Measurements from ENCODE around the gene FHOD1. TPM values are rescaled to one million over a fixed set of nuclear protein-coding genes. Genes with fewer than 3 reads are reported as not detected.

The FHOD1 gene
- total RNA-seq, 1 experiment from 2014 or later: 30.4 TPM

DNA sequence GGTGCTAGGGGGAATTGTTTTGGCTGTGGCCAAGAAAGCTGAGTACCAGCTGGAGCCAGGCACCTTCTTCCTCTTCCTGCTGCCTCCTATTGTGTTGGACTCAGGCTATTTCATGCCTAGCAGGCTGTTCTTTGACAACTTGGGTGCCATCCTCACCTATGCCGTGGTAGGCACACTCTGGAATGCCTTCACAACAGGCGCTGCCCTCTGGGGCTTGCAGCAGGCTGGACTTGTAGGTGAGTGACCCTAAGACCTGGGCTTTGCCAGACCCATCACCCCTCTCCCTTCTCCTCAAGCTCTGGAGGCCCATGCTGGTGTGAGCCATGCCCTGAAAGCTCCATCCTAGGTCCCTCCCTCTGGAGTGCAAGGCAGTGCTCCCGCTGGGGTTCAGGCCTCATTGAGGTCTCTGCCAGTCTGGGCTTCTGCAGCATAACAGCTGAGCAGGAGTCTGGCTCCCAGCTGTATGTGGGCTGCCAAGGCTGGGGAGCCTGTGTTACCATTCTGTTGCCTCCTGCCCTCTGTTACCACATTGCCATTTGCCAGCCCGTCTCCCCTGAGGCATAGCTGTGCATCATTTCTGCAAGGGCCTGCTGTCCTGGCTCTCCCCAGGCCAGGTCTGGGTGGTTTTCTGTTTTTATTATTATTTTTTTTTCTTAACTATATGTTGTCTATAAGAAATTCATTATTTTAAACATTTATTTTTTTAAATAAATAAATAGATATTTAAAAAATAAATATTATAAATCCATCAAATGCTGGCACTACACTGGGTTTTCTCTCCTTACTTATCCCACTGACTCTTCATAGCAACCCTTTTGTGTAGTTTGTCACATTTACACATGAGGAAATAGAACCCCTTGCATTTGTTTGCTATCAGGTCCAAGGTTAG, 5.6 kb upstream of the FHOD1 start:
- no peak for DNase-seq (ENCODE audit: extremely low read depth, low read depth)

DNA sequence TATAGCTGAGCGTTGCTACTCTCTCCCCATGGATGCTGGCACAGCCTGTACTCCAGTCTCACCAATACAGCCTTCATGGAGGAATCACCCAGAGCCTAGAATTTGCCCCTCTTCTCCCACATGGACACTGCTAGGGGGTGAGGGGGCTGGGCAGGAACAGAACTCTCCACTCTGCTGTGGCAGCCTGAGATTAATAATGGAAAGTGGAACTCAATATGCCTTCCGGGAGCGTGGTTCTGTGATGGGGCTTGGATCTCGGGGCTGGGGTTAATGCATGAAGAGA, 2.7 kb upstream of the FHOD1 start:
- no peak for DNase-seq (ENCODE audit: extremely low read depth, low read depth)

- no peak for DNase-seq (ENCODE audit: extremely low read depth, low read depth)
Observed at GRCh38 chr16:67249178-67250044, 2.1 kb upstream of the FHOD1 start.

- DNase-seq (ENCODE audit: extremely low read depth, low read depth): no peak
Observed at GRCh38 chr16:67248401-67249177, 1.3 kb upstream of the FHOD1 start, which contains the start of gene SLC9A5. SLC9A5 (plus strand) TSS chr16:67248979; CDS start chr16:67249015, 36 bp downstream.

DNA sequence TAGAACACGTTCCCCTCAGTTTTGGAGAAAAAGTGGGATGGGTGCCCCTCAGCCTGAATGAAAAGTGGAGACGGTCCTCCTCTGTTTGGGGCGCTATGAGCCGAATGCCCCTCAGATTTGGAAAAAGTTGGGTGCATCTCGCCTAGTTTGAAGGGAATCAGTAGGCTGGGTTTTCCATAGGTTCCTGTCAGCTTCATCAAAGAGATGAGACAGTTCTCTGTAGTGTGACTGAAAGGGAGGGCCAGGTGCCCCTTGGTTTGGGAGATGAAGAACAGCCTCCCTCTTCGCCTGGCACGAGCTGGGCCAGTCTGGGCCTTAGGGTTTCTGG, 756 bp upstream of the FHOD1 start:
- DNase-seq (ENCODE audit: extremely low read depth, low read depth): no peak

- DNase-seq (ENCODE audit: extremely low read depth, low read depth): no peak
Observed at GRCh38 chr16:67246756-67247191, 507 bp downstream of the FHOD1 start.

GRCh38 chr16:67246081-67246755, 1.1 kb downstream of the FHOD1 start:
- peak; percentile 69 for DNase-seq (ENCODE audit: extremely low read depth, low read depth)

- no peak for DNase-seq (ENCODE audit: extremely low read depth, low read depth)
Observed at GRCh38 chr16:67245674-67246080, 1.6 kb downstream of the FHOD1 start.

DNA sequence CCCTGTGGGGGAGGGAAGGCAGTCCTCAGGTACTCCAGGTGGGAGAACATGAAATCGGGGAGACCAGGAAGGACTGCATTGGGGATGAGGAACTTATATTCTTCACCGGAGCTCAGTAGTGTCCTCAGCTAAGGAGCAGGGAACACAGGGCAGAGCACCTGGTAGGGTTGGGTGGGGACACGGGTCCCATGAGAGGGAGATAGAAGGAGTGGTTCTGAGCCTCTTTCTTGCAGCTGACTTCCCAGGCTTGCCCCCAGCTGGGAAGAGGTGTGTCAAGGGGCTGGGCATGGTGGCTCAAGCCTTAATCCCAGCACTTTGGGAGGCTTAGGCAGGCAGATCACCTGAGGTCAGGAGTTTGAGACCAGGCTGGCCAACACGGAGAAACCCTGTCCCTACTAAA, 2.1 kb downstream of the FHOD1 start:
- DNase-seq (ENCODE audit: extremely low read depth, low read depth): no peak

DNA sequence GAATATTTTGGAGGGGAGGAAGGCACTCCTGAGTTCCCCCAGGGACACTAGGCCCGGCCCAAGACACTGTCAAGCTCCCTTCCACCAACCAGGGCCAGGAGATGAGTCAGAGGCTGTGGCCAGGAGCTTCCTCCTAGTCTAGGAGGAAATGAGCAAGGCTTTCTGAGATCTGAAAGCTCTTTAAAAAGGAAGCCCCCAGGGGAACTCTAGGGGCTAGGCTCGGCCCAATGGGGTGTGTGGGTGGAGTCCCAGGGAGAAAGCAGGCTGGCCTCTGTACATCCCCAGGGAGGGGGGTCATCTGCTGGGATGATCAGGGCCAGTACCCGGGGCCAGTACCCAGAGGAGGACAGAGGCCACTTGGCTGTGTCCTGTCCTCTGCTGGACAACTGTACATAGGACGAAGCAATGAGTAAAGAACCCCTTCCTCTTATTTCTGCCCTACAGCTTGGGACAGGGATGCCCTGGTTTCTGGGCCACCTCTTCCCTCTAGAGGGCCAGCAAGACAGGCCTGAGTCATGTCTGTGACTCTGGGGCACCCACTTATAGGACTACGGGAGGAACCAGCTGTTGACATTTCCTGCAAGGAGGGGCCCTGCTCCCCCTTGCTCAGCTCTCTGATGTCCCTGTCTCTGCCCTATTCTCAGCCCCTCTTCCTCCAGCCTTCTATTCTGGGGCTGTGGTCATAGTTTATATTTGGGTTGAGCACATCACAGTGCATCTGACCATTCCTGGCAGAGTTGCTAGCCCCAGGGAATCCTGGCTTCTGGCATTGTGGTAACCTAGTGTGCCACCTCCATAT, 2.7 kb downstream of the FHOD1 start:
- DNase-seq (ENCODE audit: extremely low read depth, low read depth): peak; percentile 59

GRCh38 chr16:67243481-67243880, 3.8 kb downstream of the FHOD1 start:
- DNase-seq (ENCODE audit: extremely low read depth, low read depth): no peak

DNA sequence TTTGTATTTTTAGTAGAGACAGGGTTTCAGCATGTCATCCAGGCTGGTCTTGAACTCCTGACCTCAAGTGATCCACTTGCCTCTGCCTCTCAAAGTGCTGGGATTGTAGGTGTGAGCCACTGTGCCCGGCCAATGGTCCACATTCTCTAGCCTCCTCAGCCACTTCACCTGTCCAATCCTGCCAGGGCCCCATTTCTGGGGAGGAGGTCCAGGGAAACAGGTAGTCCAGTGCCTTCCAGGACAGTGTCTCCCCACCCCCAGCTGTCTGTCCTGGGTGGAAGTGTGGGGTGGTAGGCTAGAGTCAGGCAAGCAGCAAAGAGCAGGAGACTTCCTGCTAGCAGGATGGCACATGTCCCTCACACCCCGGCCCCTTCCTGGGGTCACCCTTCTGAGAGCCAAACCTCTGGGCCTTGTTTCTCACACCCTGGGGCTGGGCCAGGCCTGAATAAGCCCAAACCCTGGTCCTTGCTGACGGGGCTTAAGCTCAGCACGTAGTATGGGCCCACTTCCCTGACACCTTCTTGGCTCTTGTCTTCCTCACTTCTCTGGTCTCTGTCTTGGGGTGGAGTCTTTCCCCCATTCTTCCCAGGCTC, 5.0 kb downstream of the FHOD1 start:
- DNase-seq (ENCODE audit: extremely low read depth, low read depth): no peak

- DNase-seq (ENCODE audit: extremely low read depth, low read depth): peak; percentile 68
Observed at GRCh38 chr16:67241008-67241900, 6.0 kb downstream of the FHOD1 start.

DNA sequence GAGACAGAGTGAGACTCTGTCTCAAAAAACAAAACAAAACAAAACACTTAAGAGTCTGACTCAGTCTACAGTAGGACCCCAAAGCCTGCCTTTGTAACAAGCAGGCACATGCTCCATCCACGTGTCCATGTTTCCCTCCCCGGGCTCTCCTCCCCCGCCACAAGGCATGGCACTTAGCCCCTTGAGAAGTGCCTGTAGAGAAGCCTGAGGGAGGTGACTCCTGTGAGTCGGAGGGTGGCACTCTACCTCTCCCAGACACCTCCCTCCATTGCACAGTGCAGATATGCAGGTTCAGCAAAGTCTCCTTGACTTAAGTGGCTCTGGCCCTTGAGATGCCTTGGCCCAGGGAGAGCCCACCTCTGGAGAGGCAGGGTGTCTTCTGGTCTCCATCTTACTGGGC, 6.8 kb downstream of the FHOD1 start:
- DNase-seq (ENCODE audit: extremely low read depth, low read depth): no peak

GRCh38 chr16:67238806-67239470, 8.3 kb downstream of the FHOD1 start:
- no peak for DNase-seq (ENCODE audit: extremely low read depth, low read depth)

GRCh38 chr16:67238278-67238575, 9.1 kb downstream of the FHOD1 start:
- DNase-seq (ENCODE audit: extremely low read depth, low read depth): no peak

DNA sequence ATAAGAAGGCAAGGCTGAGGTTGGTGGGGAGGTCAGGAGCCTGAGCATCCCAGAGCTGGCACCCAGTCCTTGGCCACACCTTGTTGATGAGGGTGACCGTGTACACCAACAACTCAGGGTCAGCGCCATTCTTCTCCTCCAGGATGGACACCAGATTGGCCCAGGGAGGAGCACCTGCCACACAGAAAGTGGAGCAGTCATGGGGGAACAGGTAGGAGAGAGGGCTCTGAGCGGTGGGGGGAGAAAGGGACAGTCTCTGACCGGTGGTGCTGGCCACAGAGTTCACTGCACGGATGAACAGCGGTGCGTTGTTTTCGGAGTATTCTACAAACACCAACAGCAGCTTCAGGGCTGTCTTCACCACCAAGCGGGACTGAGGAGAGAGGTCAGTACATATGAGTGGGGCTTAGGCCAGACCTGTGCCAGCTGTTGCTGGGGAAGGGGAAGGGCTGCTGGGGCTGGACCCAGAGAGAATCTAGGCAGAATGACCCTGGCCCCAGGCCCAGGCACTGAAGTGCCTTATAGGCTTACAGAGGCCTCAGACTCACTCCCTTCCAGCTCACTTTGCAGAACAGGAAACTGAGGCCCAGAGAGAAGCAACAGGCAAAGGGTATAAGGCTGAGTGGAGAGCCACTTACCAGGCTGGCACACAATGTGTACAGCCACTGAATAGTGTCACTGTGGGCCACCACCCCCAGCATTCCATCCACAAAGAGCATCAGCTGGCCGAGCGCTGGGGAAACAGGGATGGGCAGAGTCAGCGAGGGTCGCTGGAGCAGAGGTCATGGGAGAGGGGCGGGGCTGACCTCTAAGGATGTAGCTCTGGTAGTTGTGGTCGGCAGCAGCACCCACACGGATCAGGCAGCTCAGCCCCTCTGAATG, 9.6 kb downstream of the FHOD1 start:
- no peak for DNase-seq (ENCODE audit: extremely low read depth, low read depth)

Measured in NCI-H460 (cell line).